Measurements from ENCODE around the gene LSM4. TPM values are rescaled to one million over a fixed set of nuclear protein-coding genes. Genes with fewer than 3 reads are reported as not detected.
A peak's percentile ranks its signal among the peaks of the same experiment; 100 is the strongest.

Gene LSM4
- total and polyA plus RNA-seq, 2 of the 13 experiments (the other 11 are each of a cell fraction or from before 2014, with no cell fraction given) = 65.8 to 166 TPM

- TF ChIP-seq, protein P1, sequence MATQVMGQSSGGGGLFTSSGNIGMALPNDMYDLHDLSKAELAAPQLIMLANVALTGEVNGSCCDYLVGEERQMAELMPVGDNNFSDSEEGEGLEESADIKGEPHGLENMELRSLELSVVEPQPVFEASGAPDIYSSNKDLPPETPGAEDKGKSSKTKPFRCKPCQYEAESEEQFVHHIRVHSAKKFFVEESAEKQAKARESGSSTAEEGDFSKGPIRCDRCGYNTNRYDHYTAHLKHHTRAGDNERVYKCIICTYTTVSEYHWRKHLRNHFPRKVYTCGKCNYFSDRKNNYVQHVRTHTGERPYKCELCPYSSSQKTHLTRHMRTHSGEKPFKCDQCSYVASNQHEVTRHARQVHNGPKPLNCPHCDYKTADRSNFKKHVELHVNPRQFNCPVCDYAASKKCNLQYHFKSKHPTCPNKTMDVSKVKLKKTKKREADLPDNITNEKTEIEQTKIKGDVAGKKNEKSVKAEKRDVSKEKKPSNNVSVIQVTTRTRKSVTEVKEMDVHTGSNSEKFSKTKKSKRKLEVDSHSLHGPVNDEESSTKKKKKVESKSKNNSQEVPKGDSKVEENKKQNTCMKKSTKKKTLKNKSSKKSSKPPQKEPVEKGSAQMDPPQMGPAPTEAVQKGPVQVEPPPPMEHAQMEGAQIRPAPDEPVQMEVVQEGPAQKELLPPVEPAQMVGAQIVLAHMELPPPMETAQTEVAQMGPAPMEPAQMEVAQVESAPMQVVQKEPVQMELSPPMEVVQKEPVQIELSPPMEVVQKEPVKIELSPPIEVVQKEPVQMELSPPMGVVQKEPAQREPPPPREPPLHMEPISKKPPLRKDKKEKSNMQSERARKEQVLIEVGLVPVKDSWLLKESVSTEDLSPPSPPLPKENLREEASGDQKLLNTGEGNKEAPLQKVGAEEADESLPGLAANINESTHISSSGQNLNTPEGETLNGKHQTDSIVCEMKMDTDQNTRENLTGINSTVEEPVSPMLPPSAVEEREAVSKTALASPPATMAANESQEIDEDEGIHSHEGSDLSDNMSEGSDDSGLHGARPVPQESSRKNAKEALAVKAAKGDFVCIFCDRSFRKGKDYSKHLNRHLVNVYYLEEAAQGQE (IDR thresholded peaks at IDR 0.05; ENCODE audit: borderline replicate concordance in 1 of 2, low read depth in 1 of 2, low read length in 2 of 2) = no peak; a peak in 1 of 4 replicates
- TF ChIP-seq HOXA9 (CRISPR knock-in tag; IDR thresholded peaks at IDR 0.05; ENCODE audit: borderline replicate concordance) (no peak), ZNF580 (CRISPR knock-in tag; IDR thresholded peaks at IDR 0.05; ENCODE audit: borderline replicate concordance, low read depth) (no peak; the same call in 1 of the 2 replicates), ZNF503 (CRISPR knock-in tag; IDR thresholded peaks at IDR 0.05) (no peak; the same call in none of the 2 replicates), ZNF446 (CRISPR knock-in tag; IDR thresholded peaks at IDR 0.05) (peak; percentile 36; the same call in 1 of the 2 replicates), HHEX (CRISPR knock-in tag; IDR thresholded peaks at IDR 0.05) (no peak), ZBTB7B (CRISPR knock-in tag; IDR thresholded peaks at IDR 0.05) (no peak), ZNF260 (CRISPR knock-in tag; IDR thresholded peaks at IDR 0.05; ENCODE audit: borderline replicate concordance, low read depth) (no peak), ZFX (CRISPR knock-in tag; IDR thresholded peaks at IDR 0.05; ENCODE audit: low read depth) (peak; percentile 70), NCOA5 (CRISPR knock-in tag; IDR thresholded peaks at IDR 0.05) (no peak), FOXO1 (CRISPR knock-in tag; IDR thresholded peaks at IDR 0.05) (peak; percentile 8; the same call in 1 of the 2 replicates), ELF1 (CRISPR knock-in tag; IDR thresholded peaks at IDR 0.05) (peak; percentile 70), NKX3-1 (CRISPR knock-in tag; IDR thresholded peaks at IDR 0.05) (peak; percentile 64; the same call in 1 of the 2 replicates), ZNF775 (CRISPR knock-in tag; IDR thresholded peaks at IDR 0.05; ENCODE audit: borderline replicate concordance) (no peak), U2AF1 (optimal IDR thresholded peaks at IDR 0.05; ENCODE audit: low read depth, low read length) (no peak), ZFYVE20 (CRISPR knock-in tag; IDR thresholded peaks at IDR 0.05; ENCODE audit: borderline replicate concordance, low read depth) (no peak)
- TF ChIP-seq, protein P2, sequence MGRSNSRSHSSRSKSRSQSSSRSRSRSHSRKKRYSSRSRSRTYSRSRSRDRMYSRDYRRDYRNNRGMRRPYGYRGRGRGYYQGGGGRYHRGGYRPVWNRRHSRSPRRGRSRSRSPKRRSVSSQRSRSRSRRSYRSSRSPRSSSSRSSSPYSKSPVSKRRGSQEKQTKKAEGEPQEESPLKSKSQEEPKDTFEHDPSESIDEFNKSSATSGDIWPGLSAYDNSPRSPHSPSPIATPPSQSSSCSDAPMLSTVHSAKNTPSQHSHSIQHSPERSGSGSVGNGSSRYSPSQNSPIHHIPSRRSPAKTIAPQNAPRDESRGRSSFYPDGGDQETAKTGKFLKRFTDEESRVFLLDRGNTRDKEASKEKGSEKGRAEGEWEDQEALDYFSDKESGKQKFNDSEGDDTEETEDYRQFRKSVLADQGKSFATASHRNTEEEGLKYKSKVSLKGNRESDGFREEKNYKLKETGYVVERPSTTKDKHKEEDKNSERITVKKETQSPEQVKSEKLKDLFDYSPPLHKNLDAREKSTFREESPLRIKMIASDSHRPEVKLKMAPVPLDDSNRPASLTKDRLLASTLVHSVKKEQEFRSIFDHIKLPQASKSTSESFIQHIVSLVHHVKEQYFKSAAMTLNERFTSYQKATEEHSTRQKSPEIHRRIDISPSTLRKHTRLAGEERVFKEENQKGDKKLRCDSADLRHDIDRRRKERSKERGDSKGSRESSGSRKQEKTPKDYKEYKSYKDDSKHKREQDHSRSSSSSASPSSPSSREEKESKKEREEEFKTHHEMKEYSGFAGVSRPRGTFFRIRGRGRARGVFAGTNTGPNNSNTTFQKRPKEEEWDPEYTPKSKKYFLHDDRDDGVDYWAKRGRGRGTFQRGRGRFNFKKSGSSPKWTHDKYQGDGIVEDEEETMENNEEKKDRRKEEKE (IDR thresholded peaks at IDR 0.05) = no peak
- TF ChIP-seq, protein P3, sequence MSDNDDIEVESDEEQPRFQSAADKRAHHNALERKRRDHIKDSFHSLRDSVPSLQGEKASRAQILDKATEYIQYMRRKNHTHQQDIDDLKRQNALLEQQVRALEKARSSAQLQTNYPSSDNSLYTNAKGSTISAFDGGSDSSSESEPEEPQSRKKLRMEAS (IDR thresholded peaks at IDR 0.05) = peak; percentile 81; the same call in 1 of the 2 replicates
- TF ChIP-seq, protein P4, sequence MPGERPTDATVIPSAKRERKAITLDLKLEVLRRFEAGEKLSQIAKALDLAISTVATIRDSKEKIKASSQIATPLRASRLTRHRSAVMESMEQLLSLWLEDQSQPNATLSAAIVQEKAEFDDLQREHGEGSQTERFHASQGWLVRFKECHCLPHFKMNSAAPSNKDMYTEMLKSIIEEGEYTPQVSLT (CRISPR knock-in tag; IDR thresholded peaks at IDR 0.05; ENCODE audit: borderline replicate concordance, low read depth) = 0 out of 2 replicates have a peak, but pooled peaks have one; percentile 65
These were observed at the start of gene LSM4 (continued) for GRCh38 chr19:18322759-18323460.
